Mucosa of rectum (tissue), 2 donors: ENCODE data around the gene ANKRD13D.

Experiments
- H3K27ac ChIP-seq, 2 donors: one replicate each; pipeline ENCODE4 v1.7.0; 2013; ENCODE audit warnings: inconsistent platforms in 2 of 2, low read depth in 2 of 2, low read length in 2 of 2
- H3K27me3 ChIP-seq, 2 donors: one replicate each; pipeline ENCODE4 v1.7.0; 2013; ENCODE audit warnings: low read length in 2 of 2; ENCODE audit not compliant: control insufficient read depth in 2 of 2, insufficient read depth in 2 of 2
- H3K36me3 ChIP-seq, 2 donors: one replicate each; pipeline ENCODE4 v1.7.0; 2013; ENCODE audit warnings: low read length in 2 of 2; ENCODE audit not compliant: control insufficient read depth in 2 of 2, insufficient read depth in 2 of 2
- H3K4me1 ChIP-seq, 2 donors: one replicate each; pipeline ENCODE4 v1.7.0; 2013; ENCODE audit warnings: low read length in 2 of 2, mild to moderate bottlenecking in 1 of 2; ENCODE audit not compliant: control insufficient read depth in 2 of 2, insufficient read depth in 2 of 2
- H3K4me3 ChIP-seq, 2 donors: one replicate each; pipeline ENCODE4 v1.7.0; 2013; ENCODE audit warnings: low read length in 2 of 2
- H3K9ac ChIP-seq, 2 donors: one replicate each; pipeline ENCODE4 v1.7.0; 2013; ENCODE audit warnings: low read length in 2 of 2, low read depth in 1 of 2, mild to moderate bottlenecking in 1 of 2
- H3K9me3 ChIP-seq, 2 donors: one replicate each; pipeline ENCODE4 v1.7.0; 2013; ENCODE audit warnings: low read length in 2 of 2; ENCODE audit not compliant: control insufficient read depth in 2 of 2
- donor health status: healthy.
- donor health status: Normal muscosa, but diverticular disease.

The ANKRD13D gene

GRCh38 chr11:67289226-67289650 lies at the start of gene ANKRD13D:
ANKRD13D (plus strand) TSS chr11:67289303; CDS start chr11:67289461, 158 bp downstream.
- H3K27me3 ChIP-seq, result no peaks in the 10 kb centered on the region
- peak within 1 kb of the TSS; percentile 69 to 83 for H3K9ac ChIP-seq
- H3K36me3 ChIP-seq, result peaks cover 14 to 29% of the 10 kb centered on the region in 2 donors
- H3K4me1 ChIP-seq, result peaks cover 21 to 27% of the 10 kb centered on the region in 2 donors
- peak within 1 kb of the TSS; percentile 73 to 78 for H3K4me3 ChIP-seq
- H3K9me3 ChIP-seq, result no peaks in the 10 kb centered on the region
- H3K27ac ChIP-seq, result peak within 1 kb of the TSS; percentile 86 to 98

- peak overlapping the region; percentile 88 to 91 for H3K27ac ChIP-seq
- peak overlapping the region; percentile 88 to 99 for H3K9ac ChIP-seq
- H3K9me3 ChIP-seq, result no peaks in the 10 kb centered on the region
- peaks cover 14 to 15% of the 10 kb centered on the region in 2 donors for H3K36me3 ChIP-seq
- peaks cover 37 to 40% of the 10 kb centered on the region in 2 donors for H3K4me1 ChIP-seq
- peak overlapping the region; percentile 84 to 99 for H3K4me3 ChIP-seq
- H3K27me3 ChIP-seq, result no peaks in the 10 kb centered on the region
Measured at GRCh38 chr11:67239783-67240575, 49.1 kb upstream of the ANKRD13D start.

GRCh38 chr11:67240576-67241389 lies 48.3 kb upstream of the ANKRD13D start:
- peaks cover 37 to 40% of the 10 kb centered on the region in 2 donors for H3K4me1 ChIP-seq
- peak overlapping the region; percentile 88 to 91 for H3K27ac ChIP-seq

GRCh38 chr11:67242548-67242947 lies 46.6 kb upstream of the ANKRD13D start:
- H3K9me3 ChIP-seq, result no peaks in the 10 kb centered on the region
- no peak overlapping the region for H3K9ac ChIP-seq
- peaks cover 34 to 36% of the 10 kb centered on the region in 2 donors for H3K36me3 ChIP-seq
- H3K4me3 ChIP-seq, result peak overlapping the region in 1 of 2 donors; percentile 99
- H3K27ac ChIP-seq, result no peak overlapping the region
- peaks cover 37 to 40% of the 10 kb centered on the region in 2 donors for H3K4me1 ChIP-seq
- no peaks in the 10 kb centered on the region for H3K27me3 ChIP-seq

More at GRCh38 chr11:67240576-67241389, 48.3 kb upstream of the ANKRD13D start:
- Histone ChIP-seq H3K36me3 (peaks cover 22 to 23% of the 10 kb centered on the region in 2 donors), H3K27me3 (no peaks in the 10 kb centered on the region), H3K9me3 (no peaks in the 10 kb centered on the region), H3K4me3 (peak overlapping the region; percentile 84 to 99), H3K9ac (peak overlapping the region; percentile 88 to 99)

- Histone ChIP-seq H3K9me3 (no peaks in the 10 kb centered on the region), H3K9ac (no peak overlapping the region), H3K4me1 (peaks cover 37 to 40% of the 10 kb centered on the region in 2 donors), H3K27ac (no peak overlapping the region), H3K27me3 (no peaks in the 10 kb centered on the region), H3K36me3 (peaks cover 39 to 41% of the 10 kb centered on the region in 2 donors), H3K4me3 (no peak overlapping the region)
Measured at GRCh38 chr11:67243051-67243450, 46.1 kb upstream of the ANKRD13D start.

- peaks cover 59 to 61% of the 10 kb centered on the region in 2 donors for H3K36me3 ChIP-seq
- H3K27ac ChIP-seq, result no peak overlapping the region
- no peak overlapping the region for H3K9ac ChIP-seq
- H3K9me3 ChIP-seq, result no peaks in the 10 kb centered on the region
- peaks cover 23 to 27% of the 10 kb centered on the region in 2 donors for H3K4me1 ChIP-seq
- H3K4me3 ChIP-seq, result no peak overlapping the region
- no peaks in the 10 kb centered on the region for H3K27me3 ChIP-seq
Measured at GRCh38 chr11:67245046-67245445, 44.1 kb upstream of the ANKRD13D start.

GRCh38 chr11:67247946-67248550 lies 41.1 kb upstream of the ANKRD13D start:
- no peaks in the 10 kb centered on the region for H3K27me3 ChIP-seq
- no peak overlapping the region for H3K4me3 ChIP-seq
- no peak overlapping the region for H3K9ac ChIP-seq
- H3K4me1 ChIP-seq, result peaks cover 5 to 6% of the 10 kb centered on the region in 2 donors
- no peak overlapping the region for H3K27ac ChIP-seq
- no peaks in the 10 kb centered on the region for H3K9me3 ChIP-seq
- H3K36me3 ChIP-seq, result peaks cover 83 to 89% of the 10 kb centered on the region in 2 donors

- no peak overlapping the region for H3K9ac ChIP-seq
- no peak overlapping the region for H3K27ac ChIP-seq
Measured at GRCh38 chr11:67248653-67249052, 40.5 kb upstream of the ANKRD13D start.

GRCh38 chr11:67250059-67251043 lies 38.8 kb upstream of the ANKRD13D start:
- Histone ChIP-seq H3K4me1 (peaks cover 17 to 21% of the 10 kb centered on the region in 2 donors), H3K27ac (no peak overlapping the region), H3K4me3 (no peak overlapping the region)

More at GRCh38 chr11:67248653-67249052, 40.5 kb upstream of the ANKRD13D start:
- H3K27me3 ChIP-seq, result no peaks in the 10 kb centered on the region
- H3K36me3 ChIP-seq, result peaks cover 88 to 93% of the 10 kb centered on the region in 2 donors
- H3K4me3 ChIP-seq, result no peak overlapping the region
- H3K4me1 ChIP-seq, result peaks cover 9 to 12% of the 10 kb centered on the region in 2 donors
- H3K9me3 ChIP-seq, result no peaks in the 10 kb centered on the region

More at GRCh38 chr11:67250059-67251043, 38.8 kb upstream of the ANKRD13D start:
- Histone ChIP-seq H3K9ac (no peak overlapping the region), H3K36me3 (peaks cover 90 to 96% of the 10 kb centered on the region in 2 donors), H3K9me3 (no peaks in the 10 kb centered on the region), H3K27me3 (no peaks in the 10 kb centered on the region)
